HL-60/S4 (cell line): ENCODE measurements around the gene BAHCC1.
"Not testable (repeated sequence)": the region's sequence is repeated elsewhere in the genome, so short reads cannot be mapped to it uniquely, and the experiment has no call there.

Experiments used
- in situ Hi-C: fragments of 300-500 bp; cut with MboI; formaldehyde crosslinking; loops from 2 replicates; pipeline ENCODE4 v1.14.3; 2022; ENCODE audit warnings: low sequenced_read_pairs

BAHCC1 gene

DNA sequence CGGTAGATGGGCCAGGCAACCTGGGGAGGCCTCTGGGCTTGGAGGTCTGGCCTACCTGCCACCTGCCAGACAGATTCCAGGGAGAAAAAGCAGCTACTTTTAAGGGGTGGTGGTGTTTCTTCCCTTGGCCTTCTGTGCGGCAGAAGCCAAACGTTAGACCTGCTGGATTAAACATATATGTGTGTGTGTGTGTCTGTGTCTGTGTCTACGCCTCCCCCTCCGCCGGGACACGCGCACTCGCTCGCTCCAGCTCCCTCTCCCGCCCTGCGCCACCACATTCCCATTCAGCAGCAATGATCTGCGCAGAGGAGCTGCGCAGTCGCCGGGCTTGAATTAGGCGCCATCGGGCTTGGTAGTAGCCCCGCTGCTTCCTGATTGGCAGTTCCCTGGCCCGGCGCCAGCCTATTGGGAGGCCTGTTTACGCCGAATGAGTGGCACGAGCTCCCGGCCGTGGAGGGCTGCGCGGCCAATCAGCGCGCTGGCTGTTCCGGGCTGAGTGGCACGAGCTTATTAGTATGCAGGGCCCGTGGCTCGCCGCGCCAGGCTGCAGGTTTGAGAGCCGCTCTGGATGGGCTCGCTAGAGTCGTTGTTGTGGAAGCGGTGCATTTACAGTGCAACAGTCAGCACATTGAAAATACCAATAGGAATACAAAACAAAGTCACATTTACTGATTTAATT is at the start of gene BAHCC1:
Gene BAHCC1, plus strand, starts transcription at position 537 of the 679 bp plus-strand sequence. CDS start 4,283 bp downstream, outside the sequence.
- in situ Hi-C loops, result no loop called here

DNA sequence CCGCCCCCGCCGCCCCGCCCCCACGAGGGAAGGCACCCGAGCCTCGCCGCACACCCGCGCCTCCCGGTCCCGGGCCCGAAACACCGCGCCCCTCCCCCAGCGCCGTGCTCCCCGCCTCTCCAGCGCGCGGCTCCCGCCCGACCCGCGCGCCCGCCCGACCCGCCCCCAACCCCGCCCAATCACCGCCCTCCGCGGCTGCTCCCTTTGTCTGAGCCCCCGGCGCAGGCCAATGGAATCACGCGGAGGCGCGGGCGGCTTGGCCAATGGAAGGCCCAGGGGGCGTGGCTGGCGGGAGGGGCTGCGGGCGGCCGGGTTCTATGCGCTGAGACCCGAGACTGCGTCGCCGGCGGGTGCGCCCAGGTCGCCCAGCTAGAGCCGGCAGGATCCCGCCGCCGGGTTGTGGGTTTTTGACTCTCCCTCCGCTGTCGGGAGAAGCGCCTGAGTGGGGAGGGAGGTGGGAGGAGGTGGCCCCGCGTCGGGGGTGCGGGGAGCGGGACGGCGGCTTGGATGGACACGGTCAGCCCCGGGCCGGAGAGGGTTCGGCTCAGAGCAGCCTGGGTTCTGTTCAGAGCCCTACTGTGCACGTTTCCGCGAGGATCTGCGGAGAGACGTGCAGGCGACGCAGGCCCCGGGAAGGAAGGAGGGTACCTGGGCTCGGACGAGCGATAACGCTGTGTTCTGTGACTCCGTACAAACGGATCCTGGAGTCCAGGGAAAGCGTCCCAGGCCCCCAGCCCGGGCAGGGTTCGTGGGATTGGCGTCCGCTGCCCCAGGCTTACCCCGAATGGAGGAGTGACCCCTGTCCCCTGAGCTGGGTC is 49.0 kb upstream of the BAHCC1 start:
- in situ Hi-C loops, result no loop called here

DNA sequence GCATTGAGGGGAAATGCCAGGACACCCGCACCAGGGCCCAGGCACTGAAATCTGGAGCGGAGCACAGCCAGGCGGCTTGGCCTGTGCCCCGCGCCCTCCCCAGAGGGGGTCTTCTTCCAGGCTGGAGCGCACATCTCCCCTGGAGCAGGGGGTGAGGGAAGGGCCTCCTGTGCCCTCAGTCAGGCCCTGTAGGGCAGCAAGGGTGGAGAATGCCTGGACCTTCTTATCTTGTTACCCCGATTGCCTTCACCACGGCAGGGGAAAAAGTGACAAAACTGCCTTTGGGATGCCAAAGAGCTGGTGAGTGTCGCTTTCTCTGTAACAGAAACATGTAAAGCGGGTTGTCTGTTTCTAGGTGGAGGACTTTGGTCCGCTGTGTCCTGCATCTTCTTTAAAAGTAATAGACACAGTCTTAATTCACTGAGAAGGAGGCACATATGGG is 48.3 kb upstream of the BAHCC1 start:
- in situ Hi-C loops, result no loop called here

DNA sequence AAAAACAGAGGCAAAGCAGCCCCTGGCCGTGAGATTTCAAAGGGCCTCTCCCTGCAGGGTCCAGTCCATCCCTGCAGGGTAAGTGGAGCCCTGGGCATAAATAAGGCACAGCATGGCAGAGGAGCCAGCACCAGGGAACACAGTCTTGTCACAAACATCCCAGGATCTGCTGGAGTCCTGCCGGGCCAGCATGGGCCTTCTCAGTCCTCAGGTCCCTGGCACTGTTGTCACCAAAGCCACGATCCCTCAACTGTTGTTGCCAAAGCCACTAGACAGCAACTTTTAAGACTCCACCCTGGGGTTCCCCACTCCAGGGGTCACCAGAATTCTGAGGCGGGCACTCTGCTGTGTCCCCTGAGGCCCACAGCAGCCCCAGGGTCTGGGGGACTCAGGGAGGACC is 47.8 kb upstream of the BAHCC1 start:
- in situ Hi-C loops, result no loop called here

DNA sequence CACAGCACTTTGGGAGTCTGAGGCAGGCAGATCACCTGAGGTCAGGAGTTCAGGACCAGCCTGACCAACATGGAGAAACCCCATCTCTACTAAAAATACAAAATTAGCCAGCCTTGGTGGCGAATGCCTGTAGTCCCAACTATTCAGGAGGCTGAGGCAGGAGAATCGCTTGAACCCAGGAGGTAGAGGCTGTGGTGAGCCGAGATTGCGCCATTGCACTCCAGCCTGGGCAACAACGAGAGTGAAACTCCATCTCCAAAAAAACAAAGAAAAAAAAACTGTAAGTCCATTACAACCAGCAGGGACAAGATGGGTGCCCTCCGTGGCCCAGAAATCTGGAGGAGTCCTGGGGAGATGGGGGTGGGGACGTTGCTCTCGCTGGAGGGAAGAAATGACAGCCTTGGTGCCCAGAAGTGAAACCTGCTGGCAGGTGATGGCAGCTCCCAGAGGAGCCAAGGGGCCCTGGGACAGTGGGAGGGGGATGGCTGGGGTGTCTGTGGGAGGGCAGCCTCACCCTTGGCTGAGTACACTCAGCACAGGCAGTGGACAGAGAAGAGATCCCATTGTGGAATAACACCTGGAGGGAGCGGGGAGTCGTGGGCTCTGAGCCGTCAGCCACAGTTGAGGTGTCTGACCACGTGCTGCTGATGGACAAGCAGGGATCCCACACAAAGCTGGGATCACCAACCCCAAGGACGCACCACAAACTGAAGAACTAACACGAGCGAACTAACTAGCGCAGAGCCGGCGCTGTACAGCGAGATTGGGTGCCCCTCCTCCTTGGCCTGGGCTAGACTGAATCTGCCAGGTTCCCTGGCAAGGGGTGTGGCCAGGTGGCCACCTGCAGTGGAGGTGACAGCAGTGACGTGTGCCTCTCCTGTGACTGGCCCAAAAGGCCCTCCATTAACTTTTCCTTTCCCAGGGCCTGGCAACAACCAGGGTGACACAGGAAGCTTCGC is 46.9 kb upstream of the BAHCC1 start:
- in situ Hi-C loops, result no loop called here

DNA sequence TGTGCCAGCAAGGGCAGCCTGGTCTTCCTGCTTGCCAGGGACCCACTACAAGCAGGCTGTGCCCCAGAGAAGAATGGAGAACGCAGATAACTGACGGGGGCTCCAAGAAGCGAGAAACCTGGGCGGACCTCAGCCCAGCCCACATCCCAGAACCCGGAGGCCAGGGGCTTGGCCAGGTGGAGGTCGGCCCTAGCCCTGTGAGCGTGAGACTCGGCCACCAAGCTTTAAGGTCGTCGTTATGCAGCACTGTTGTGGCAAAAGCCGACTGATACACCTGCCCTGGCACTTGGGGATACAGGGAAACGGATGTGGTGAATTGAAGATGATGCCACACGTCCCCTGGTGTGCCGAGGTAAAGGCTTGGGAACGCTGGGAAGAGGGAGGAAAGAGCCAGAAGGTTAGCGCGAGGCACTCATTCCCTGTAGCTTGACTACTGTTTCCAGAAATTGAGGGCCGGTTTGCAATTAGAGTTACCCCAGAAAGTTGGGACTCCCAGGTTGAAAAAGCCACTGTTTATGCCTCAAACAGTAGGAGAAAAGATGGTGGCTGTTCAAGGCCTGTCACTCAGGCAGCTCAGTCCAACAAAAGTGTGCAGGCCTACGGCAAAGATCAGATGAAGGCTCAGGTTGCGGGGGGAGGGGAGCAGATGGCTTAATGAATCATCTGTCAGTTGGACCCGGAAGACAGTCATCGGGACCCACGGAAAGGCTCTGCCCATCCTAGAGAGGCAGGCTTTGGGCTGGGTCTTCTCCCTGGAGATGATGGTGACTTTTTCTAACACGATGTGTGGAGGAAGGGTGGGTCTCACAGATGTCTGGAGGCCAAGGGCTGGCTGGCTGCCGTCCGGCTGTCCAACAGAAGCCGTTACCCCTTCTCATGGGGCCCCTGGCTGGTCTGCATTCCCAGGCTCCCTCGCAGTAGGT is 45.6 kb upstream of the BAHCC1 start:
- in situ Hi-C loops, result no loop called here

DNA sequence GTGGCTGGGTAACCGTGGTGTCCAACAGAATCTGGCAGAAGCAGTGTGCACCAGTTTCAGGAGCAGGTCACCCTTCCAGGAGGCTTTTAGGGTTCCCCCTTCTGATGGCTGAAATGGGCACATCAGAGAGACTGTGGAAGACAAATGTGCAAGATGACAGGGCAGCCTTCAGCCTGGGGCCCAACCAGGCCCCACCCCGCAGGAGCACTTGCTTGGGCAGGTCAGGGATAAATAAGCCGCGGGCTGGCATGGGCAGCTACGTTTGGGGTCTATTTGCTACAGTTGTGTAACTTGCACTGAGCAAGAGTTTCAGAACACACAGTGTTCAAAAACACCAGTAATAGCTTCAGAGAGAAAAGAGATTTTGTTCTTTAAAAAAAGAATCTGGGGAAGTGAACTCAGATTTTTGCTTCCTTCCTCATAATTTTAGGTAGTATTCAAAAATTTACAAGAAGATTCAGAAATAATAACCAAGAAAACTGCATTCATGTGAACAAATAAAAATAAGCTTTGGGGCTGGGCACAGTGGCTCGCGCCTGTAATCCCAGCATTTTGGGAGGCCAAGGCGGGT is 44.9 kb upstream of the BAHCC1 start:
- in situ Hi-C loops, result no loop called here

DNA sequence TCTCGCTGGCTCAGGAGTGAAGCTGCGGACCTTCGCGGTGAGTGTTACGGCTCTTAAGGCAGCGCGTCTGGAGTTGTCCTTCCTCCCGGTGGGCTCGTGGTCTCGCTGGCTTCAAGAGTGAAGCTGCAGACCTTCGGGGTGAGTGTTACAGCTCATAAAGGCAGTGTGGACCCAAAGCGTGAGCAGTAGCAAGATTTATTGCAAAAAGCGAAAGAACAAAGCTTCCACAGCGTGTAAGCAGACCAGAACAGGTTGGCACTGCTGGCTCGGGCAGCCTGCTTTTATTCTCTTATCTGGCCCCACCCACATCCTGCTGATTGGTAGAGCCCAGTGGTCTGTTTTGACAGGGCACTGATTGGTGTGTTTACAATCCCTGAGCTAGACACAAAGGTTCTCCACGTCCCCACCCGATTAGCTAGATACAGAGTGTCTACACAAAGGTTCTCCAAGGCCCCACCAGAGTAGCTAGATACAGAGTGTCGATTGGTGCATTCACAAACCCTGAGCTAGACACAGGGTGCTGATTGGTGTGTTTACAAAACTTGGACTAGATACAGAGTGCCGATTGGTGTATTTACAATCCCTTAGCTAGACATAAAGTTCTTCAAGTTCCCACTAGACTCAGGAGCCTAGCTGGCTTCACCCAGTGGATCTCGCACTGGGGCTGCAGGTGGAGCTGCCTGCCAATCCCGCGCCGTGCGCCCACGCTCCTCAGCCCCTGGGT is 43.8 kb upstream of the BAHCC1 start:
- in situ Hi-C loops, result not testable (repeated sequence)

DNA sequence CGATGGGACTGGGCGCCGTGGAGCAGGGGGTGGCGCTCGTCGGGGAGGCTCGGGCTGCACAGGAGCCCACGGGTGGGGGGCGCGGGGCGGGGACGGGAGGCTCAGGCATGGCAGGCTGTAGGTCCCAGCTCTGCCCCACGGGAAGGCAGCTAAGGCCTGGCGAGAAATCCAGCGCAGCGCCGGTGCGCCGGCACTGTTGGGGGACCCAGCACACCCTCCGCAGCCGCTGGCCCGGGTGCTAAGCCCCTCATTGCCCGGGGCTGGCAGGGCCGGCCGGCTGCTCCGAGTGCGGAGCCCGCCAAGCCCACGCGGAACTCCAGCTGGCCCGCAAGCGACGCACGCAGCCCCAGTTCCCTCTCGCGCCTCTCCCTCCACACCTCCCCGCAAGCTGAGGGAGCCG is 43.2 kb upstream of the BAHCC1 start:
- in situ Hi-C loops, result not testable (repeated sequence)

DNA sequence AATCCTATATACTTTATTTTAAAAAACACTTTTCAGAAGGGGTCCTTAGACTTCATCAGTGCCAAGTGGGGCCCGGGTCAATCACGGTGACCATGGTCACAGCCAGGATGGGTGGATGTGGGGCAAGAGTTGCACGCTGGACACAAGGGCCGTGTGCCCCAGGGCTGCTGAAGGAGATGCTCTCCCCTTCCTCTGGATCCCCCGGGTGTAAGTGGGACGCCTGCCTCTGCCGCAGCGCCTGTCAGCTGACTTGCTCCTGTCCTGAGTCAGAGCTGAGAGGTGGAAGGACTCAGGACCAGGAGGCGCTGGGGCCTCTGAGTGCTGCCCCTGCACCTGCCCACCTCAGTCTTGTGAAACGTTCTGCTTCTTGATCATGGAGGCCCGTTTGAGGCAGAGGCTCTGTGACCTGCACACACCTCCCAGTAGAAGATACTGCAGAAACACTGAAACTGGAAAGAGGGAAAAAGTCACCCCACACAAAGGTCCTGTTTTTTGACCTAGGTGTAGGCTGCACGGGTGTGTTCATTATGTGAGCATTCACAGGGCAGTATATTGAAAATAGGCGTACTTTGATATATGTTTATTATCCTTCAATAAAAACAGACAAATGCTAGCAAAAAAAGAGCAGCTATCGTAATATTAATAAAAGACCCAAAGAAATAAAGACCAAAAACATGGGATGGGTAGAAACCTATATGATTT is 40.9 kb upstream of the BAHCC1 start:
- in situ Hi-C loops, result no loop called here

DNA sequence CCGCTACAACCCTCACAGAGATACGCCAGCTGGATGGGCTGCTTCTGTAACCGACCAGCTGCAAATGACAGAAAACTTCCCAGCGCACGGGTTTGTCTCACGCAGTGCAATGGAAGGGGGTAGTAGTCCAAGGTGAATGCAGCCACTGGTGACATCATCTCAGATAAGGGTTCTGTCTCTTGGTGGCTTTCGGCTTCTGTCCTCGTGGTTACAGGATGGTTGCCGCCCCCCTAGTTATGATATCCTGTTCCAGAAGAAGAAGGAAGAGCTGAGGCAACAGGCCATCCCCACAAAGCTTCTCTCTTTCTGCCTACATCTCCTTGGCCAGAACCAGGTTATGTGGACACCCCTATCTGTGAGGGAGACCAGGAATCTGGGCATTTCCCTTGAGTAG is 40.3 kb upstream of the BAHCC1 start:
- in situ Hi-C loops, result no loop called here

DNA sequence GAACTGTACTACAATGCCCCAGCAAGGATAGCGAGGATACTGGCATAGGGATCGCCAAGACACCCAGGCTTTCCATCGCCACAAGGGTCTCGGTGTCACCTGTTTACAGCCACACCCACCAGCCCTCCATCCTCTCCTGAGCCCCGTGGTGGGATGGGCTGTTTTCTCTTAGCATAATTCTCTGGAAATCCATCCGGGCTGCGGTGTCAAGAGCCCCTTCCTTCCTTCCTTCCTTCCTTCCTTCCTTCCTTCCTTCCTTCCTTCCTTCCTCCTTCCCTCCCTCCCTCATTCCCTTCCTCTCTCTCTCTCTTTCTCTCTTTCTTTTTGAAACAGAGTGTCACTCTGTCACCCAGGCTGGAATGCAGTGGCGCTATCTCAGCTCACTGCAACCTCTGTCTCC is 36.0 kb upstream of the BAHCC1 start:
- in situ Hi-C loops, result no loop called here

DNA sequence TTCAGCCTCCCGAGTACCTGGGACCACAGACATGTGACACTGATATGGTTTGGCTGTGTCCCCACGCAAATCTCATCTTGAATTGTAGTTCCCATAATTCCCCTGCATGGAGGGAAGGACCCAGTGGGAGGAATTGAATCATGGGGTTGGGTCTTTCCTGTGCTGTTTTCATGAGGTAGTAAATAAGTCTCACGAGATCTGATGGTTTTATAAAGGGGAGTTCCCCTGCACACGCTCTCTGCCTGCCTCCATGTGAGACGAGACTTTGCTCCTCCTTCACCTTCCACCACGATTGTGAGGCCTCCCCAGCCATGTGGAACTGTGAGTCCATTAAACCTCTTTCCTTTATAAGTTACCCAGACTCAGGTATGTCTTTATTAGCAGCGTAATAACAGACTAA is 33.3 kb upstream of the BAHCC1 start:
- in situ Hi-C loops, result not testable (repeated sequence)

DNA sequence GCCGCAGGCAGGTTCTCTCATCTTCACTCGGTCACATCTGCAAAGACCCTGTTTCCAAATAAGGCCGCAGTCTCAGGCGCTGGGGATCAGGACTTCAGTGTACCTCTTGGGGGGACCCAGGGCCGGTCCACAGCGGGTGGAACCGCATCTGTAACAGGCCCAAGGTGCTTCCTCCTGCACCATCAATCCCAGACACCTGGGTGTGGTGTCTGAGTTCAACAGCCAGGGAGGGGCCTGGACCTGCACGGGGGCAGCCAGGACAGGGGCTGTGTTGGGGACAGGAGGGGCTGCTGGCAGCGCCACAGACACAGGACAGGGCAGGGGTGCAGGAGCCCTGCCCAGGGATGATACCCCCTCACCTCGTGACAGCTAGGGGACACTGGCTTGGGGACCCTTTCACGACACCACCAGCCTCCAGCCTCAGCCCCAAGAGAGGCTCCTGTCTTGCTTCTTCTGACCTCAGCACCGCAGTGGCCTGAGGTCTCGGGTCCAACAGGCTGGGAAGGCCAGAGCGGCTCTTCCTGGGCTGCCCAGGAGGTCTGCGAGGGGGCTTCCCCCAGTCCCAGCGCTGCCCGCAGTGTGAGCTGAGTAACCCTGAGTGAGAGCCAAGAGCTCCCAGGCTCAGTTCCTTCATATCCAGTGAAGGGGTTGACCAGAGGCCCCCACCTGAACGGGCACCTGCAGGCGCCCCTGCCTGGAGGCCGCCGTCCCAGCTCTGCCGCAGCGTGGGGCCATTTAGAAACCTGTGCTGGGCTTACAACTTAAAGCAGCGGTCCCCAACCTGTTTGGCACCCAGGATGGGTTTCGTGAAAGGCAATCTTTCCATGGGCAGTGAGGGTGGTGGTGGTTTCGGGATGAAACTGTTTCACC is 30.7 kb upstream of the BAHCC1 start:
- in situ Hi-C loops, result no loop called here

DNA sequence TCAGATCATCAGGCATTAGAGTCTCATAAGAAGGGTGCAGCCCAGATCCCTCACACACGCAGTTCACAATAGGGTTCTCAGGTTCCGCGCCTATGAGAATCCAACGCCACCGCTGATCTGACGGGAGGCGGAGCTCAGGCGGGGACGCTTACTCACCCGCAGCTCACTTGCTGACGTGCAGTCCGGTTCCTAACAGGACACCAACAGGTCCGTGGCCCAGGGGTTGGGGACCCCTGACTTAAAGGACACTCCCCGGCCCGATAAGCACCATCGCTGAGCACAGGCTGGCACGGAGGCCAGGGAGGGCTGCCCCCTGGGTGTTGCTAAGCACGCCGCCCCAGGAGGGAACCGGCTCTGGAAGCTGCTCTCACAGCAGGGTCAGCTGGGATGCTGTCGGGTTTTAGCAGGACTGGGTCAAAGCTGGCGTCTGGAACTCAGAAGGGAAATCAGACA is 30.1 kb upstream of the BAHCC1 start:
- in situ Hi-C loops, result no loop called here

DNA sequence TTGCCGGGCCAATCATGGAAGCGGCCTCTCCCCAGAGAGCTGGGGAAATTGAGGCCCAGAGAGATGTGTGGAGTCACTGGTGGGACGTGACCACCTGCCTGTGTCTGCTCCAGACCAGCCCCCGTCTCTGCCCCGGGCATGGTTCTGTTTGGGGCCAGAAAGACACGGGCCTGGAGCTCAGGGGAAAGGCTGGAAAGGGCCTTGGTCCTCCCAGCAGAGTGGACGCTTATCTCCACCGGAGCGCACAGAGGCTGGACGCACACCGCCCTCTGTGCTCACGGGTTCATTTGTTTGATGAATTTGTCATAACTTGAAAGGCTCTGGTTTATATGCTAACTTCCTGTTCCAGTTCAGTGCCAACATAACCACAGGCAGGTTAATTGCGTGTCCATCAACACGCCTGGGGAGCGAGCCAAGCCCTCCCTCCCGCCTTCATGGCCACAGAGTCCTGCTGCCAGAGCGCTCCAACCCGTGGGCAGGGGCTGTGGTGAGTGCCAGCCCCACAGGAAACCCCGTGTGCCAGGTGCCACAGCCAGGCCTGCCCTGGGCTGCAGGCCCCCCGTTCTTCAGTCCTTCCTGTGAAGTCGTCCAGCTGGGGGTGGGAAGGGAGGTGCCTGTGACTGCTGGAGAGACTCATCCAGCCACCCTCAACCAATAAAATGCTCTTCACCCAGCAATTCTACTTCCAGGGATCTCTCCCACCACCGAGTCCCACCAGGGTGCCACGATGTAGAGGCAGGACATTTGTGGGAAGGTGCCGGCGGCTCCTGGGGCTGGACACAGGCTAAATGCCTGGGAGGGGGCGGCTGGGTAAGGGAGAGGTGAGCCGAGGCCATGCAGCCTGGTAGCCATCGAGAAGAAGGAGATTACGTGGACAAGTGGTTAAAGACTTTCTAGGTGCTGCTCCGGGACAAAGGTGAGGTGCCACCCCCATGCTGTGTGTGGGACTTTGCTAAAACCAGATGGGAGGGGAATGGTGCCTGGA is 29.4 kb upstream of the BAHCC1 start:
- in situ Hi-C loops, result no loop called here
